MCF 10A (cell line): ENCODE results near the gene OR3A3. TPM values are rescaled to one million over a fixed set of nuclear protein-coding genes. Genes with fewer than 3 reads are reported as not detected.
"Not testable (repeated sequence)": the region's sequence is repeated elsewhere in the genome, so short reads cannot be mapped to it uniquely, and the experiment has no call there.

ENCODE experiments used
- BruUV-seq: library from RNA; stranded (reverse); fragments of 400-500 nt; replicated peaks from 2 replicates; lab custom pipeline; 2021; lab: Mats Ljungman, UMichigan
- CTCF ChIA-PET: fragments of 300-600 bp; sonication (Branson Sonifier 250); formaldehyde crosslinking; extraction: SDS; loops from one replicate; lab custom pipeline; 2021; ENCODE audit warnings: antibody characterized with exemption, inconsistent platforms; lab: Yijun Ruan, JAX
- POLR2A ChIA-PET: fragments of 300-600, 350-650 bp; sonication (Branson Sonifier 250); formaldehyde crosslinking; extraction: SDS; loops from one replicate; lab custom pipeline; 2020; ENCODE audit warnings: antibody characterized with exemption, inconsistent platforms; lab: Yijun Ruan, JAX
- DNase-seq: peaks from one replicate; pipeline ENCODE4 v3.0.0-alpha.2; 2018; ENCODE audit not compliant: unreplicated experiment
- H3K27ac Mint-ChIP-seq: one replicate; pipeline ENCODE4 v1.8.0; 2022; ENCODE audit warnings: mild to moderate bottlenecking, low read depth, mixed read lengths; ENCODE audit not compliant: unreplicated experiment
- H3K27me3 Mint-ChIP-seq: one replicate; pipeline ENCODE4 v1.8.0; 2022; ENCODE audit warnings: mixed read lengths; ENCODE audit not compliant: insufficient read depth, unreplicated experiment
- H3K36me3 Mint-ChIP-seq: one replicate; pipeline ENCODE4 v1.8.0; 2022; ENCODE audit warnings: mild to moderate bottlenecking, moderate library complexity, mixed read lengths; ENCODE audit not compliant: insufficient read depth, unreplicated experiment
- H3K4me1 Mint-ChIP-seq: one replicate; pipeline ENCODE4 v1.8.0; 2022; ENCODE audit warnings: mixed read lengths; ENCODE audit not compliant: insufficient read depth, unreplicated experiment
- H3K4me3 Mint-ChIP-seq: one replicate; pipeline ENCODE4 v1.8.0; 2022; ENCODE audit warnings: mild to moderate bottlenecking, moderate library complexity, mixed read lengths; ENCODE audit not compliant: unreplicated experiment
- H3K9me3 Mint-ChIP-seq: one replicate; pipeline ENCODE4 v1.8.0; 2022; ENCODE audit warnings: mixed read lengths; ENCODE audit not compliant: unreplicated experiment
- CTCF ChIP-seq: fragments of 200-600 bp; IDR thresholded peaks from one replicate; pipeline ENCODE4 v1.8.0; 2022; ENCODE audit warnings: antibody characterized with exemption, mild to moderate bottlenecking; ENCODE audit not compliant: unreplicated experiment
- intact Hi-C: fragments of 100-400 bp; cut with micrococcal nuclease; formaldehyde crosslinking; loops from 2 replicates; pipeline ENCODE4 v1.14.1; 2022
- total RNA-seq: library from RNA; stranded (reverse); gene quantifications from 2 replicates; pipeline ENCODE4 v1.2.3, GENCODE V29; 2022

OR3A3 gene
- total RNA-seq, 1 experiment from 2014 or later = not detected

GRCh38 chr17:3447625-3448024 lies 36.5 kb downstream of the OR3A3 start:
- CTCF ChIA-PET = no interaction called here
- TF ChIP-seq CTCF = no peak
- no peak overlapping the region for H3K27ac Mint-ChIP-seq
- peaks cover 19% of the 10 kb centered on the region for H3K27me3 Mint-ChIP-seq
- H3K4me1 Mint-ChIP-seq = no peaks in the 10 kb centered on the region
- H3K36me3 Mint-ChIP-seq = no peaks in the 10 kb centered on the region
- DNase-seq = peak; percentile 25
- no peaks in the 10 kb centered on the region for H3K9me3 Mint-ChIP-seq
- H3K4me3 Mint-ChIP-seq = no peak overlapping the region
- intact Hi-C loops = no loop called here
- POLR2A ChIA-PET = no interaction called here
- no TSS peak for BruUV-seq

GRCh38 chr17:3448059-3448665 lies 37.0 kb downstream of the OR3A3 start:
- Mint-ChIP-seq H3K4me3 (no peak overlapping the region), H3K4me1 (no peaks in the 10 kb centered on the region), H3K9me3 (no peaks in the 10 kb centered on the region), H3K27me3 (peaks cover 14% of the 10 kb centered on the region), H3K27ac (no peak overlapping the region), H3K36me3 (no peaks in the 10 kb centered on the region)
- CTCF ChIA-PET = no interaction called here
- no peak for DNase-seq
- no peak for TF ChIP-seq CTCF
- BruUV-seq = no TSS peak
- POLR2A ChIA-PET = no interaction called here
- intact Hi-C loops = no loop called here

- intact Hi-C loops, BruUV-seq, DNase-seq, H3K4me3 Mint-ChIP-seq, H3K27me3 Mint-ChIP-seq, POLR2A ChIA-PET, H3K27ac Mint-ChIP-seq, H3K36me3 Mint-ChIP-seq, H3K9me3 Mint-ChIP-seq, CTCF ChIA-PET, H3K4me1 Mint-ChIP-seq: not testable (repeated sequence)
These were observed 55.2 kb downstream of the OR3A3 start for GRCh38 chr17:3466355-3466754.

- H3K27me3 Mint-ChIP-seq = no peaks in the 10 kb centered on the region
- POLR2A ChIA-PET = no interaction called here
- CTCF ChIA-PET = no interaction called here
- no TSS peak for BruUV-seq
- H3K36me3 Mint-ChIP-seq = no peaks in the 10 kb centered on the region
- no peak overlapping the region for H3K27ac Mint-ChIP-seq
- H3K4me3 Mint-ChIP-seq = no peak overlapping the region
- intact Hi-C loops = no loop called here
- no peaks in the 10 kb centered on the region for H3K9me3 Mint-ChIP-seq
- no peak for TF ChIP-seq CTCF
- H3K4me1 Mint-ChIP-seq = no peaks in the 10 kb centered on the region
- no peak for DNase-seq
These were observed 58.4 kb downstream of the OR3A3 start for GRCh38 chr17:3469529-3469928.

- Mint-ChIP-seq H3K9me3 (no peaks in the 10 kb centered on the region), H3K27me3 (no peaks in the 10 kb centered on the region), H3K4me1 (peaks cover 14% of the 10 kb centered on the region), H3K27ac (no peak within 1 kb of the TSS), H3K36me3 (no peaks in the 10 kb centered on the region), H3K4me3 (no peak within 1 kb of the TSS)
- no peak for TF ChIP-seq CTCF
- ChIA-PET CTCF (no interaction called here), POLR2A (no interaction called here)
- DNase-seq = no peak
- intact Hi-C loops = no loop called here
- no TSS peak for BruUV-seq
These were observed 60.4 kb downstream of the OR3A3 start, which contains the start of gene SPATA22 for GRCh38 chr17:3471599-3471998. TSS of gene SPATA22 (minus strand) at chr17:3471819. CDS start at chr17:3469325, 2,494 bp downstream.
